ENCODE results near the gene CIB2.
A peak's percentile ranks its signal among the peaks of the same experiment; 100 is the strongest.

The CIB2 gene

DNA sequence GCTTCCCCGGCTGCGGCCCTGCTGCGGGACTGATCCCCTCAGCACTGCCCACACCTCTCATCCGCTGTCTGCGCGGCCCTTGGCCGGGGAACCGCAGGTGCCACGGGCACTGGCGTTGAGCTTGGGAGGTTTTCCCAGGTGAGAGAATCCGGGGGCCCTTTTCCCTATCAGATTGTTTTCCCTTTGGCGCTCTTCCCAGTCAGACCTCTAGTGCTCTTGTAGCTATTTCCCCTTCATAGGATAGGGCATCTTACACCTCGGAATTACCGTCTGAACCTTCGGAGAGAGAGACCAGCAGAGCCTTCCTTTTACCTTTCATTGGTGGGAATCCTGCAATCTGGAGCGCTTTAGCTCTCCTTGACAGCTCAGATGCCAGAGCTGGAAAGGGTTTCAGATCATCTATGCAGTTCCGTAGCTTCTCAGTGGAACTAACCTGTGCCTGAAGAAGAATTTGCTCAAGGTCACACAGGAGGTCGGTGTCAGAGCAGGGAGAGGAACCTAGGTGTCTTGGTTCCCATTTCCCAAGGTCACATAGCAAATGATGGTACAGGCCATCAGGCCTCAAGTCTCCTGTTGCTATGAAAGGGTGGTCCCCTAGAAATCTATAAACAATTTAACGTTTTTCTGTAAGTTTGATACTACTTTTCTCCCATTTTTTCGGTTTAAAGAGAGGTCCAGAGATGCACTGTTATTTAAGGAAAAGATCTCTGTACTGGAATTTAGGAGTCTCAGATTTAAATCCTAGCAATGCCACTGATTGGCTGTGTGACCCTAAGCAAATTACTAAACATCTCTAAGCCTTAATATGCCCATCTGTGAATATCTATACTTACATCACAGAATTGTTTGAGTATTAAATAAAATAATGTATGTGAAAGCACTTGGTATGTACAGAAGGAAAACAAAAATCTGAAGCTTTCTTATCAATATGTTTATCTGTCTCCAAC, 18.8 kb upstream of the CIB2 start:
- DNase-seq (ENCODE audit: low read depth in 2 of 3, low spot score in 2 of 3) = no peak

DNA sequence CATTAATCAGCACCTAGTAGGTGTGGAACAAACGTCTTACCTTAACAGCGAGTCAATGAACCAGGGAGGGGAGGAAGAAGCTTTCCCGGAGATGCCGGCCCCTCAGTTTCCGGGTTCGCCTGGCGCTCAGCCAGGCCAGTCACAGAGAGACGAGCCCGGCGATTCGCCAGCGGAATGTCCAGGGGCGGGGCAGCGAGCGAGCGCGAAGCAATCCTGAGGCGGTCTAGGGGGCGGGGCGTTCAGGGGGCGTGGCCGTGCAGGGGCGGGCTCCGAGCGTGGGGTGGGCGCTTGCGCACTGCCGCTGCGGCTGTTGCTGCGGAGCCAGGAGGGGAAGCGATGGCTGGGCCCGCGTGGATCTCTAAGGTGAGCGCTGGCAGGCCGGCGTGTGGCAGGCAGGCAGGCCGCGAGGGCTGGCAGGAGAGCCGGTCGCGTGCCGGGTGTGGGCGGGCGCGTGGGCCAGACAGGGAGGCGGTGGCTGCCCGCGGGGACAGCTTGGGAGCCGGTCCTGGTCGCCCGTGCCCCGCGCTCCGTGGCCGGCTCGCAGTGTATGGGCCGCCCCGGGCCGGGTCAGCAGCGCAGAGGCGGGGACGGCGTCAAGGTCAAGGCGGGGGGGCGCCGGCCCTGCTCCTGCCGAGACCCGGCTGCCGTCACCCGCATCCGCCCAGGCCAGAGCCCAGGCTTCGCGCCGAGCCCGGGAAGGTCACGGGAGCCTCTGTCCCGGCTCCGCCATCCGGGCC, 18.0 kb upstream of the CIB2 start, which contains the start of gene IDH3A:
IDH3A (plus strand) TSS at position 295 of the 737 bp plus-strand sequence; CDS start at position 337, 42 bp downstream.
- peak; percentile 98 to 100 (median 100) for DNase-seq (ENCODE audit: low read depth in 2 of 3, low spot score in 2 of 3)

DNA sequence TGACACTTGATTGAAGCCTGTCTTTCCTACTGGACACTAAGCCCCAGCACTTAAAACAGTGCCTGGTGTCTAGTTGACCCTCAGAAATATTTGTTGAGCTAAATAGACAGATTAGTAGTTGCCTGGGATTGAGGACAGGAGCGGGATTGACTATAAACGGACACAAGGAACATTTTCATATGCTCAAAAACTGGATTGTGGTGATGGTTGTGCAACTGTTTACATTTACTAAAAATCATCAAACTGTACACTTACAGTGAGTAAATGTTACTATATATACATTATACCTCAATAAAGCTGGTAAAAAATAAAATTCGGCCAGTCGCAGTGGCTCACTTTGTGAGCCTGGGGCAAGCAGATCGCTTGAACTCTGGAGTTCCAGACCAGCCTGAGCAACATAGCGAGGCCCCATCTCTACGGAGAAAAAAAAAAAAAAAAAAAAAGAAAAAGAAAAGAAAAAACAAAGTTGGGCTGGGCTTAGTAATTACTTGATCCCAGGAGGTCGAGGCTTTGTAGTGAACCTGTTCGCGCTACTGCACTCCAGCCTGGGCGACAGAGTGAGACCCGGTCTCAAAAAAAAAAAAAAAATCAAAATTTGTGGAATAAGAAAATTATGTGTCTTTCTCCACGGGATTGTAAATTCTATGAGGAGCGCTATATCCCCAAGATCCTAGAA, 17.3 kb upstream of the CIB2 start:
- no peak for DNase-seq (ENCODE audit: low read depth in 2 of 3, low spot score in 2 of 3)

DNA sequence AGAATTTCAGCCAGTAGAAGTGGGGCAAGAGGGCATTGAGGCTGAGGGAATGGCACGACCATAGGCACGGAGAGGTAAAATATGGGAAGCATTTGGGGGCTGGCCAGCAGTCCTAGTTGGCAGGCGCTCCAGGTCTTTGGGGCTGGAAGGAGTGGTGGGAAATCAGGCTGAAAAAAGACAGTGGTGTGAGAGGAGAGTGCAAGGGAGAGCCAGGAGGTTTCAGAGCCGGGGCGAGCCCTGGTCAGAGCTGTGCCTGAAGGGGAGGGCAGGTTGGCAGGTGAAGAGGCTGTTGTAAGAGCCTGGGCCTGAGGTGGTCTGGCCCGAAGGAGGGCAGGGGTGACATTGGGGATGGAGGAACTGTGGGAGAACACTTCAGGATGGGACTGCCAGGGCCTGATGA, 16.3 kb upstream of the CIB2 start:
- no peak for DNase-seq (ENCODE audit: low read depth in 2 of 3, low spot score in 2 of 3)

DNA sequence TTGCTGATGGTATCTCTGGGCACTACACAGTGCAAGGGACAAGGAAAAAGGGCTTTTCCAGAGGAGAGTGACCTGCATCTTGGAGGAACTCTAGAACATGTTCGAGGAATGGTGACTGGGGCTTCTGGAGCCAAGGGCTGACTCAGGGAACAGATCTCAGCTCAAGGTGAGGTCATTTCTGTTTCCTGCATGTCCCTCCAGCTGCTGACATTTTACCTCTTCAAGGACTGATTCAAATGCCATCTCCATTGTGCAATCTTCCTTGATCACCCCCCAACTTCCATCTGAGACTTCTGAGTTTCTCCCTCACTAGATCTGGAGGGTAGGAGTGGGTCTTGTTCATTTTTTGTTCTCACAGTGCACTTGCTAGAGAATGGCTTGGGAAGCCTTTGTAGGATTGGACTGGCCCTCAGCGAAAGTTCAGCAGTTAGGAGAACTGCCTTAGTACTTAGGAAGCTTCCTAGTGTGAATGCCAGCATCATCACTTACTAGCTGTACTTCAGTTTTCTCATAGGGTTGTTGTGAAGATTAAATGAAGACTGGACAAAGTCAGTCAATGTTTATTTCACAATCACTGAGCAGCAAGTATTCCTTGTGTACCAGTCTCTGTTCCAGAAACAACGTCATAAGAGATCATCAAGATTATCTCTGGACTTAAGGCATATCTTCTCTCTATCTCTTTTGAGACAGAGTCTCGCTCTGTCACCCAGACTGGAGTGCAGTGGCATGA, 15.3 kb upstream of the CIB2 start:
- DNase-seq (ENCODE audit: low read depth in 2 of 3, low spot score in 2 of 3) = no peak

DNA sequence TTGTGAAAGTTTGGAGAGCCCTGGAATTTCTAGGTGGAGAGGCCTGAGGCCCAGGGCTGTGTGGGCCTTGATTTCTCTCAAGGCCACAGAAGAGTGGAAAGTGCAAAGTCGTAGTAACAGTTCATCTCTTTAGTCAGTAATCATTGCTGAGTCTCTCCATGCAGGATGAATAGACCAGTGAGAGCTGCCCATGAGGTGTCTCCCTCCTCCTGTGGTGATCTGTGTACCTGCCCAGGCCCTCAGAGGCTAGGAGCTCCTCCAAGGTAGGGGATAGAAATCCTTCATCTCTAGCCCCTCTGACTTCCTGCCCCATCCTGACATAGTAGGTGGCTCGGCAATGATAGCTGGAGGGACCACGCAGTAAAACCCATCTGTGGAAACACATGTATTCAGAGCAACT, 11.1 kb upstream of the CIB2 start:
- DNase-seq (ENCODE audit: low read depth in 2 of 3, low spot score in 2 of 3) = no peak

DNA sequence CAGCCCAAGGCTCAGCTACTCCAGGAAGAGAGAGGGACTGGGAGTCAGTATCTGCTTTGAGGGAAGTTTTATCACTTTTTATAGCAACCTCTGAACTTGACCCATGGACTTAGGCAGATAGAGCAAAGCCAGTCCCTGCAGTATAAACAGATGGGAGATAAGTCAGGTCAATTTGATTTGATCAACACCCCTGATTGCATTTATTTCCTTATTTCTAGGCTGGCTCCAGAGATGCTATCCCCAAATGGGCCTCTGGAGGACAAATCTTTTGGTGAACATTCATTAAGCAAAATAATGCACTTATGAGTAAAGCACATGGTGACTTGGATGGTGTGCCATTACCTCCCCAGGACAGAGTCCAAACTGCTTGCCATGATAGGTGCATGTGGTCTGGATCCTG, 9.0 kb upstream of the CIB2 start:
- no peak for DNase-seq (ENCODE audit: low read depth in 2 of 3, low spot score in 2 of 3)

DNA sequence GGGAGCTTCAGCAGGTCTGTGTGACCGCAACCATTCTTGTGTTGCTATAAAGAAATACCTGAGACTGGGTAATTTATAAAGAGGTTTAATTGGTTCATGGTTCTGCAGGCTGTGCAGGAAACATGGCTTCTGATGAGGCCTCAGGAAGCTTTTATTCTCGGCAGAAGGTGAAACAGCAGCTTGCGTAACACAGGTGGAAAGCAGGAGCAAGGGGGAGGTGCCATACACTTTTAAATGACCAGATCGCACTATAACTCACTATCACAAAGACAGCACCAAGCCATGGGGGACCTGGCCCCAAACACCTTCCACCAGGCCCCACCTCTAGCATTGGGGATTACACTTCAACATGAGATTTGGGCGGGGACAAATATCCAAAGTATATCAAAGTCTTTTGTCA, 8.3 kb upstream of the CIB2 start:
- DNase-seq (ENCODE audit: low read depth in 2 of 3, low spot score in 2 of 3) = no peak

DNA sequence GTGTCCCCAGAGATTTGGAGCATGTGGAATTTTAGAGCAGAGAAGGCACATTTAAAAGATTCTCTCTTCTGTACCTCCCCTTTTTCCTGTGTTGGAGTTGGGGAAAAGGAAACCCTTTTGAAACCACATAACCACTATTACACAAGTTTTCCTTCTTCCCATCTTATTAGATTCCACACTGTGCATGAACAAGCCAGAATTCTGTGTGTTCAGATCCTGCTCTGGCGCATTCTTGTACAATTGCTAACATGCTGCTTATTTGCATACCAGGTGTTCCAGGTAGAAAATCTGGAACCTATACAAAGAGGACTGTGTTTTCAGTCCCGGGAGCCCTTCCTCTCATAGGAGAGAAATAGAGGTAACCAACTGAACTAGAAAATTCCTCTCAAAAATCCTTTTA, 2.6 kb upstream of the CIB2 start:
- no peak for DNase-seq (ENCODE audit: low read depth in 2 of 3, low spot score in 2 of 3)

DNA sequence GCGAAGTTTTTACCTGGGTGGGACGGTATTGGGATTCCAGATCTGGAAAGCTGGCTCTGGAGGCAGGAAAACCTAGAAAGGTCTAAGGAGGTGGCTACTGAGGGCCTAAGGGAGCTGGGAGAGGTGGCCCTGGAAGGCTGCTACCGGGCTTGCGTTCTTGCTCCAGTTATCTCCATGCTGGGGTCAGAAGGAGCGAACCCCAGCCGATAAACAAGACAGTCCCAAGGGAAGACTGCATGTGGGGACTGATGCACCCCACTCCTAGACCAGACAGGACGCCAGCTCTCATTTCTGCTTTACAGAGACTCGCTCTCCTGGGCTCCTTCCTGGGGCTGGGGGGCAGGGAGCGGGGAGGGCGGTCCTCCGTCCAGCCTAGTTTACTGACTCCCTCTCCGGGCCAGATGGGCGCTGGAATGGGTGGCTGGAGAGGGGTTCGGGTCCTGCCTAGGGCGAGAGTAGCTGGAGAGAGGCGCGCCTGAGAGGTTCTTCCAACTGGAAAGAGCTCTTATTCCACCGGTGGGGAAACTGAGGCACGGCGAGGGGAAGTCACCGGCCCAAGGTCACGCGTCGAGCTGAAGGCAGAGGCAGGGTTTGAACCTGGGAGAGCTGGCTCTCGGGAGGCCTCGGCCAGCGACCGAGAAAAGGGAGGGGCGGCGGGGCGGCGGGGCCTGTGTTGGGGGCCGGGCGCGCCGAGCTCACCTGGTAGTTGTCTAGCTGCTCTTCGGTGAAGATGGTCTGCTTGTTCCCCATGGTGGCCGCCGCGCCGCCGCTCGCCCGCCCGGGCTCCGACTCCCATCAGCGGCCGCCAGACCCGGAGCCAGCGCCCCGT, 565 bp downstream of the CIB2 start:
- no peak for DNase-seq (ENCODE audit: low read depth in 2 of 3, low spot score in 2 of 3)

DNA sequence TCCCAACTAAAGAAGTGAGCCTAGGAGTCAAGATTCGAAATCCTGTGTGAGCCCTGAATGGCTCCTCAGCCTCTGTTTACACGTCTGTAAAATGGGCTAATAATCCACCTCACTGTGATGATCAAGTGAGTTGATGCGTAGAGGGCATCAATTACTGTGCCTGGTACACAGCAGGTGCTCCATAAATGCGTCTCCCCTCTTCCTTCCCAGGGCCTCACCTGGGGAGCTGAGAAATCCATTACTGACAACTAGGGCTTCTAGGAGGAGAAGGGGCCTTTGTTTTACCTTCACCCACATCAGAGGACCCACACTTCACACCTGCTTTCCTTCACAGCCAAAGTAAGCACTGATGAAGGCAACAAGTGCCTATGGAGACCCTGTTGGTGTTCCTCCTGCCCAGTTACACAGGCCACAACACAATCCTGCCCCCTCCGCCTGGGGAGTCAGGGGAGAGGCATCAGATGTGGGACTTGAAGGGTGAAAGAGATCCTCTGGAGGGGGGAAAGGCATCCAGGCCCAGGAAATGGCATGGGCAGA, 1.4 kb downstream of the CIB2 start:
- no peak for DNase-seq (ENCODE audit: low read depth in 2 of 3, low spot score in 2 of 3)

DNA sequence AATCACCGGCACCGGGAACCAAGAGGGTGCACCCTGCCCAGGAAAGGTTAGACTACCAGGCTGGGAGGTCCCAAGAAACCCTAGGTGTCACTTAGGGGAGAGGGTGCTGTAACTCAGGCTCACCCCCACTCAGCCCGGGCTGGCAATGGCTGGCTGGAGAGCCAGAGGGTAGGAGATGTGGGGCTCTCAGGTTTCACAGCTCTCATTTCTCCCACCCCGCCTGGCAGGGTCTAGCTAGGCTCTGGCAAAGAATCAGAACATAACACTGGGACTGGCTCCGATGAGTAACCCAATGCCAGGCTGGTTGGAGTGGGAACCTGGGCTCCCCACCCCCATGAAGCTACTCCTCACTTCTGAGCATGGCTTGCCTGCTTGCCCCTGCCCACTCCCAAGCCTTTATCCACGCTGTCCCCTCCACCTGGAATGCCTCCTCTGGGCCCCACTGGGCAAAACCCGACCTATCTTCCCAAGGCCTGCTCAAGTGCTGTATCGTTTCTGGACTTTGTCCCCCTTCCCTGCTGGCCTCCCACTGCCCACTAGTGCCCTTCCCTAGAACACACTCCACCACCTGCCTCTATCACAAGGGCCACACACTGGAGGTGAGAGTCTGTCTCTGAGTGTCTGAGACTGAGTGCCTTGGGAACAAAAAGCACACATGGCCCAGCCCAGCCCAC, 2.0 kb downstream of the CIB2 start:
- DNase-seq (ENCODE audit: low read depth in 2 of 3, low spot score in 2 of 3) = no peak

DNA sequence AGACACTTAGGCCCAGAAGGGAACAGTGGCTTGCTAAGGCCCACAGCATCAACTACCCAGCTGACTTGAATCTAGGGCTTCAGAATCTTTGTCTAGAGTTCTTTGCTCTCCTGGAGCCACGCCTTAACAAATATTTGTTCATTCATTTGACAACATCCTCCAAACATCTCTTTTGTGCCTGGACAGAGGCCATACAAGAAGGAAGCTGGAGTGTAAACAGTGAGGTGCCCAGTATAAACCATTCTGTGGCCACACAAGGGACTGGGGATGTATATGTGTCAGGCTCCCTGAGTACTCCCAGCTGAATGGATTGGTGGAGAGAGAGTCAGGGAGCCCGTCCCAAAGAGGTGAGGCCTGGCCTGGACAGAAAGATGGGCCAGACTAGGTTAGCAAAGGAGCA, 3.4 kb downstream of the CIB2 start:
- DNase-seq (ENCODE audit: low read depth in 2 of 3, low spot score in 2 of 3) = no peak

DNA sequence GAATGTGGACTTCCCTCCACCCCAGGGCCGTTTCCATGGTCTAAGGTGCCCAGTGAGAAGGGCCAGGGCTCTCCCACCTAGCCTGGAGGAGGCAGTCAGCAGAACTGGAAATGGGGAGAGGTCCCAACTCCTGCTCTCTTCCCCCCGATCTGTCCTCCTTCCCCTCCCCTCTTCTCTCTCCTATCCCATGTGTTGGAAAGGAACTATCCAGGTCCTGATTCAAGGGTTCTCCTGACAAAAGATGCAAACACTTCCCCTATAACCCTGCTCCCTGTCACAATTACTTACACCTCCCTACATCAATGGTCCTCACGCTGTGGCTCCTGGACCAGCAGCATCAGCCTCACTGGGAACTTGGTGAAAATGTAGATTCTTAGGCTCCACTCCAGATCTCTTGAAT, 6.0 kb downstream of the CIB2 start:
- DNase-seq (ENCODE audit: low read depth in 2 of 3, low spot score in 2 of 3) = no peak

DNA sequence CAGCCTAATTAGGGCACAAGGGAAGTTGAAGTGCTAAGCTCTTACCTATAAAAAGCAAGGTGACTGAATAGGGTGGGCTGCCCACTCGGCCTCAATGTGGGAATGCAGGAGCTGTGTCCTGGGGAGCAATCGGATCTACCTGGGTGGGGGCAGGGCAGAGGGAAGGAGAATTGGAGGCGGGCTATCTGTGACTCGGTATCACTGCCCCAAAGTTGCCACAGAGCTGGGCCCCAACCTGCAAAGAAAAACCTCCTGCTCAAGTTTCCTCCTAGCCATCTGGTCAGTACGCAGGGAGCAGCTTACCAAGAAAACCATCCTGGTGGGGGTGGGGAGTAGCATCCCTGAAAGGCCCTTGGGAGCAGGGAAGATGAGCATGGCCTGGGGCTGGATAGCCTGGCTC, 10.7 kb downstream of the CIB2 start:
- no peak for DNase-seq (ENCODE audit: low read depth in 2 of 3, low spot score in 2 of 3)

DNA sequence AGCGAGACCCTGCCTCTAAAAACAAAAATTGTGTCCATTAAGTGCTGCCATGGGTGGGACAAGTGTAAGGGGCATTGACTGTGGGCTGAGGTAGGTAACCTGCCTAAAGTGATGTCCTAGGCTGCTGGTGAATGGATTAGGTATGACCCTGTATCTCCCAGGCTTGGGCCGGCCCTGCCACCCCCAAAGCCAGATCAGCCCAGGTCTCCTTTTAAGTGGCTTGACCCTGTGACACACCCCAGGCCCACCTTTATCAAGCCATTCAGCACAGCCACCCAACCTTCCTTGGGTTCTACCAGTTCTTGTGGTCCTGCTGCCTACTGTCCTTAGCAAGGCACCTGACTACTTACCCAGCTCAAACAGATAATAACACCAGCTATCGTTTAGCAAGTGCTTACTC, 18.7 kb downstream of the CIB2 start:
- DNase-seq (ENCODE audit: low read depth in 2 of 3, low spot score in 2 of 3) = no peak

DNA sequence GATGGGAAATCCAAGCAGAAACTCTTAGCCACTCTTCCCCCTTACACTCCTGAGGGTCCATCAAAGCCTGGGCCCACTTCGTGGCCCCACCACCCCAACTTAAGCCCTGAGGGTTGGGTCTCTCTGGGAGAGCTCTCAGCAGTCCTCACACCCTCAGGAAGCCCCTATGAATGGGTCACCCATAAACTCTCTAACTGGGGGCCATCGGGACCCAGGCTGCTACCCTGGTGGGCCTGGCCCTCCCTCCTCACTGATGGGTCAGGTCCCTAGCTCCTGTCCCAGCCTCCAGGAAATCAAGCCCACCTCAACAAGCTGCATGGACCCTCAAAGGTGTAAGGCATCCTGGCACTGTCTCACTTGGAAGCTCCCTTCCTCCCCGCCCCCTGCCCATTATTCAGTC, 19.5 kb downstream of the CIB2 start:
- no peak for DNase-seq (ENCODE audit: low read depth in 2 of 3, low spot score in 2 of 3)

DNA sequence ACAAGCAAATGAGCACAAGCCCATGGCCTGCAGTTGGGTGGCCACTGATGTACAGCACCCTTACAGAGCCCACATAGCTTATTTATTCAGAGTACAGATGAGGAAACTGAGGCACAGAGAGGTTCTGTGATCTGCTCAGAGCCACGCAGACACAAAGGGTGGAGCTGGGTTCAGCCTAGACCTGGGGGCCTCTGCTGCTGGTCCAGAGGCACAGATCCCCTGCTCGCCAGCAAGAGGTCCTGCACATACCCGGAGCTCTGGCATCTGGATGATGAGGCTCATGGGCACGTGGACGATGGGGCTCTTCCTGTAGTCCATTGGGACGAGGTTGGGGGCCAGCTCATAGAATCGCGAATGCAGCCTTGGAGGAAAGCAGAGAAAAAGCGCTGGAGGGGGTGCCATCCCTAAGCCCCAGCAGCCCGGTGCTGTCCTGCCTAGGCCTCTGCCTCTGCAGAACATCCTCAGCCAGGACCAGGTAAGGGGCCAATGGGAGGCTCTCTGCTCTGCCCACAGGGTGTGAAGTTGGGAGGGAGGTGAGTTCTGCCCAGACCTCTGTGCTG, 20.2 kb downstream of the CIB2 start:
- no peak for DNase-seq (ENCODE audit: low read depth in 2 of 3, low spot score in 2 of 3)

DNA sequence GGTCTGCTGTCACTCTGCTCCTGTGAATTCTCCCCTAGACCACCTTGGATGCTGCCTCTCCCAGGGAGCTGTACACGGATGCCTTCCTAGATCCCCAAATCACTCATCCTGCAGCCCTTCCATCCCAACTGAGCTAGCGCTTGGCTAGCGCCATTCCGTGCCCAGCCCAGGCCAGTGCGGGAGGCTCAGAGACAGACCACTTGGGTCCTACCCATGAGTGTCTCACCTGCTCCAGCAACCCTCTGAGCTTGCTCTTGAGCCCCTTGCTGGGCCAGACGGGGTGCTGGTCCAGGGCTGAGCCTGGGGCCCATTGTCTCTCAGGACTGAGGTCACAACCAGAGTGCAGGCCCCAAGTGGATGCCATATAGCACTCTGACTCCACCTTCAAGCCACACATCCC, 21.1 kb downstream of the CIB2 start:
- DNase-seq (ENCODE audit: low read depth in 2 of 3, low spot score in 2 of 3) = no peak
